HG03457 (cell line): ENCODE data around the gene SLC16A7.

Experiments
- ATAC-seq: cut with Tn5 transposase; IDR thresholded peaks from one replicate; pipeline ENCODE4 v1.9.1; 2021; ENCODE audit warnings: moderate number of reproducible peaks; ENCODE audit not compliant: unreplicated experiment

The SLC16A7 gene

GRCh38 chr12:59665701-59666100 is 69.9 kb downstream of the SLC16A7 start:
- ATAC-seq, result no peak

- ATAC-seq, result no peak
Observed at GRCh38 chr12:59668674-59669073, 72.8 kb downstream of the SLC16A7 start.

GRCh38 chr12:59672273-59672672 is 76.4 kb downstream of the SLC16A7 start:
- ATAC-seq, result no peak

- ATAC-seq, result no peak
Observed at GRCh38 chr12:59675461-59675860, 79.6 kb downstream of the SLC16A7 start.

GRCh38 chr12:59677857-59678256 is 82.0 kb downstream of the SLC16A7 start:
- ATAC-seq, result no peak

- ATAC-seq, result no peak
Observed at GRCh38 chr12:59678759-59679411, 83.1 kb downstream of the SLC16A7 start.

- no peak for ATAC-seq
Observed at GRCh38 chr12:59689776-59690175, 93.9 kb downstream of the SLC16A7 start.

GRCh38 chr12:59695379-59695778 is 99.5 kb downstream of the SLC16A7 start:
- ATAC-seq, result no peak

- no peak for ATAC-seq
Observed at GRCh38 chr12:59698600-59698999, 102.8 kb downstream of the SLC16A7 start.

- ATAC-seq, result no peak
Observed at GRCh38 chr12:59699421-59700152, 103.8 kb downstream of the SLC16A7 start.

- no peak for ATAC-seq
Observed at GRCh38 chr12:59700153-59700450, 104.3 kb downstream of the SLC16A7 start.

GRCh38 chr12:59708064-59708463 is 112.2 kb downstream of the SLC16A7 start:
- ATAC-seq, result no peak

GRCh38 chr12:59708484-59708883 is 112.7 kb downstream of the SLC16A7 start:
- ATAC-seq, result no peak

GRCh38 chr12:59710004-59710628 is 114.3 kb downstream of the SLC16A7 start:
- no peak for ATAC-seq

- ATAC-seq, result no peak
Observed at GRCh38 chr12:59710964-59711363, 115.1 kb downstream of the SLC16A7 start.

GRCh38 chr12:59715434-59715833 is 119.6 kb downstream of the SLC16A7 start:
- ATAC-seq, result no peak

GRCh38 chr12:59716043-59716442 is 120.2 kb downstream of the SLC16A7 start:
- ATAC-seq, result no peak

- no peak for ATAC-seq
Observed at GRCh38 chr12:59717436-59717835, 121.6 kb downstream of the SLC16A7 start.

- no peak for ATAC-seq
Observed at GRCh38 chr12:59719701-59720100, 123.9 kb downstream of the SLC16A7 start.

GRCh38 chr12:59723520-59723919 is 127.7 kb downstream of the SLC16A7 start:
- ATAC-seq, result no peak

- ATAC-seq, result no peak
Observed at GRCh38 chr12:59724011-59724695, 128.3 kb downstream of the SLC16A7 start.

GRCh38 chr12:59733200-59733599 is 137.4 kb downstream of the SLC16A7 start:
- ATAC-seq, result no peak
